ENCODE measurements around the gene TRIM45.

Gene TRIM45

DNA sequence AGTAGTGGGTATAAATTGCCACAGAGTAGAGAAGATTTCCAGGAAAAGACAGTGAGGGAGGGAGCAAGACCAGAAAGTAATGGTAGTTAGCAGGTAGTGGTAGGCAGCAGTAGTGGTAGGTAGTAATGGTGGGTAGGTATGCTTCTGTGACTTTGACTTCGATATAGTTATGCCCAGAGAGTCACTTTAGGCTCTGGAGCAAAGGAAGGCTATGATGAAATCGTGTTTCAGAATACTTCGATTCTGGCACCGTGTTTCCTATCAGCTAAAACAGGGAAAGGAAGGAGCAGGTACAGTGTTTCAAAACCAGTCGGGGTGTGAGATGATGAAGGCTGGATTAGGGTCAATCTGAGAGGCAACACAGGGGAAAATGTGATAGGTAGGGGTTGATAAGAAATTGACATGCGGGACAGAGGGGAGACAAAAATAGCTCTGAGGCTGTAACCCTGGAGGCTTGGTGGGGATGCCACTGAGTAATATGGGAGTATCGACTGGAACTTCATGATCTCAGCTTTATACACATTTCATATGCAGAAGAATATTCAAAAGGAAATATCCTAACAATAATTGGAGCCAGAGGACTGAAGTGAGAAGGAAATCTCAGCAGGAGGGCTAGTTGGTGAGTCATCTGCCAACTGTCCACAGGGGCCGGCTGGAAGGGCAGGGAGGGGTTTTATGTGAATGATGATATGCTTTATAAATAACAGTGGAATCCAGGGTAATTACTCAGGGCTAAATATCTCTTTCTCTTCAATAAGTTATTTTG, 25.2 kb upstream of the TRIM45 start:
- no peak for DNase-seq (ENCODE audit: extremely low read depth, insufficient read length)
- no peak overlapping the region for H3K4me3 ChIP-seq (replicated peaks; ENCODE audit: low read depth, low read length)
- H3K36me3 ChIP-seq (ENCODE audit: control insufficient read depth, insufficient read depth, low read length): no peaks in the 10 kb centered on the region
- TF ChIP-seq CTCF (IDR thresholded peaks at IDR 0.05; ENCODE audit: insufficient read depth, low read length, poor library complexity, severe bottlenecking): no peak
- no peaks in the 10 kb centered on the region; the same call in 1 of the 2 replicates for H3K27me3 ChIP-seq (replicated peaks; ENCODE audit: control insufficient read depth, insufficient read depth, low read length)

DNA sequence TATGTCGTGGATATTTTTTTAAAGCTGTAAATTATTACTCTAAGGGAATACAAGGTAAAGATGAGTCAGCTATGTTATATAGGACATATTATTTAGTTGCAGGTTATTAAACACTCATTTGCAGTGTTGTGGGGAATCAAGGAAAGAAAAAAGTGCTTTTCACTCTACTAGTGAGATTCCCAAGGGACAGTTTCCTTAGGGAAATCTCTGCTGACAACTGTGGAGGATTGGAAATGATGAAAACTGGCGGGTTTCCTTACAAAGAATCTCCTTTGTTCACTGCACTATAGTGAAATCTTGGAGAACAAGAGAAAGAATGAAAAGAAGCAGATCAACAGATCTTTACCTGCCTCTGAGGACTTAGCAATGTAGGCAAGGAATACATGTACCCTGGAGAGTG, 24.5 kb upstream of the TRIM45 start:
- DNase-seq (ENCODE audit: extremely low read depth, insufficient read length): no peak
- no peak overlapping the region for H3K4me3 ChIP-seq (replicated peaks; ENCODE audit: low read depth, low read length)
- no peak for TF ChIP-seq CTCF (IDR thresholded peaks at IDR 0.05; ENCODE audit: insufficient read depth, low read length, poor library complexity, severe bottlenecking)
- H3K36me3 ChIP-seq (ENCODE audit: control insufficient read depth, insufficient read depth, low read length): no peaks in the 10 kb centered on the region
- no peaks in the 10 kb centered on the region; the same call in 1 of the 2 replicates for H3K27me3 ChIP-seq (replicated peaks; ENCODE audit: control insufficient read depth, insufficient read depth, low read length)

DNA sequence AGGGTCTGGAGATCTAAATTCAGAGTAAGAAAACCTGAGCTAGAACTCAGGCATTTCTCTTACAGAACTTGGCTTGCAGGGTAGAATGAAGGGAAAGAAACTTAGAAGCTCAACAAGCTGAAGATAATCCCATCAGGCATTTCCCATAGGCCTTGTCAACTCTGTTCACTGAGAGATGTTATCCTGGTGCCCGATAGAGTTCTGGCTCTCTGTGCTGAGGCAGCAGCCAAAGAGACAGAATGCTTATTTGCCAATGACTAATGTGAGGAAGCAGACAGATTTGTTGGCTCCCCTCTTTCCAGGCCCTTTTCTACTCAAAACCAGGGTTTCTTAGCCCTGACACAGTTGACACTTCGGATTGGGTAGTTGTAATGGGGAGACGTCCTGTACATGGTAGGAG, 22.3 kb upstream of the TRIM45 start:
- Histone ChIP-seq H3K36me3 (ENCODE audit: control insufficient read depth, insufficient read depth, low read length) (no peaks in the 10 kb centered on the region), H3K27me3 (replicated peaks; ENCODE audit: control insufficient read depth, insufficient read depth, low read length) (no peaks in the 10 kb centered on the region; the same call in none of the 2 replicates), H3K4me3 (replicated peaks; ENCODE audit: low read depth, low read length) (no peak overlapping the region)
- no peak for TF ChIP-seq CTCF (IDR thresholded peaks at IDR 0.05; ENCODE audit: insufficient read depth, low read length, poor library complexity, severe bottlenecking)
- DNase-seq (ENCODE audit: extremely low read depth, insufficient read length): no peak

DNA sequence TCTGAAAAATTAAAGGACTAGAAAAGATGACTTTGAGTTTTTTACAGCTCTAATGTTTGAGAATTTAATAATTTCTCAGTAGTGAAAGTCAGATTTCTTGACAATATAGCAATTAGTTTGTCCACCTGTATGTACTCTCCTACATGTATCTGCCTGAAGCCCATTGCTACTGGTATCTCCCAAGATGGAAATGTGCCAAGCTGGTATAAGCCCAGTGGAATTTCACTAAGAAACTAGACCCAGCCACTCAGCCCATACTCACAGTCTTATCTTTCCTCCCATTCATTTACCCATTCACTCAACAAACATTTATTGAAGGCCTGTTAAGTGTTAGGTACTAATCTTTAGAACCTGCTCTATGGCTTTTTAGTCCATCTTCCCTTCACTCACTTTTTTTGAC, 21.6 kb upstream of the TRIM45 start:
- H3K36me3 ChIP-seq (ENCODE audit: control insufficient read depth, insufficient read depth, low read length): no peaks in the 10 kb centered on the region
- no peak for DNase-seq (ENCODE audit: extremely low read depth, insufficient read length)
- H3K4me3 ChIP-seq (replicated peaks; ENCODE audit: low read depth, low read length): no peak overlapping the region
- H3K27me3 ChIP-seq (replicated peaks; ENCODE audit: control insufficient read depth, insufficient read depth, low read length): no peaks in the 10 kb centered on the region; the same call in none of the 2 replicates
- no peak for TF ChIP-seq CTCF (IDR thresholded peaks at IDR 0.05; ENCODE audit: insufficient read depth, low read length, poor library complexity, severe bottlenecking)

DNA sequence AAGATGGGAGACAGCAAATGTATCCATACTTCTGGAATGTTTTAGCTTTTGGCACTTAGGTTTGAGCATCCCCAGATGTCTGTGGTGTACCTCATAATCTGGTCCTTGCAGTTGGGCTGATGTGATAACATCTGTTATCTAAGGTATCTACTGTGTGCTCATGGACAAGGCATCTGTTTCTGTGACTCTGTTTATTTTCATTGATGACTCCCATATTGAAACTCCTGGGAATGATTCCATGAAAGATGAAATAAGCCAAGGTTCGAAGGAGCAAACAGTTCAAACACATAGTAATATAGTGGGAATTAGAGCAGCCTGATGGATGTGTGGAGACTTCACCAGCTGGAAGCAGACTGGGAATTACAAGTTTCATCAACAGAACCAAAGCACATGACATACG, 20.7 kb upstream of the TRIM45 start:
- Histone ChIP-seq H3K4me3 (replicated peaks; ENCODE audit: low read depth, low read length) (no peak overlapping the region), H3K36me3 (ENCODE audit: control insufficient read depth, insufficient read depth, low read length) (no peaks in the 10 kb centered on the region), H3K27me3 (replicated peaks; ENCODE audit: control insufficient read depth, insufficient read depth, low read length) (no peaks in the 10 kb centered on the region; the same call in none of the 2 replicates)
- no peak for DNase-seq (ENCODE audit: extremely low read depth, insufficient read length)
- no peak for TF ChIP-seq CTCF (IDR thresholded peaks at IDR 0.05; ENCODE audit: insufficient read depth, low read length, poor library complexity, severe bottlenecking)

Data from GM06990 (cell line).